T-cell (primary cell): ENCODE data around the gene CUL2. TPM values are rescaled to one million over a fixed set of nuclear protein-coding genes. Genes with fewer than 3 reads are reported as not detected.
"Not testable (repeated sequence)": the region's sequence is repeated elsewhere in the genome, so short reads cannot be mapped to it uniquely, and the experiment has no call there.

Experiments
- ATAC-seq, 4 experiments: fragments of 200-7000 bp in 3 of 4; fragments of 150-1000 bp in 1 of 4; cut with Tn5 transposase; replicated peaks in 1 of 4; 1 replicate in 3 of 4; 2 replicates in 1 of 4; pipeline ENCODE4 v1.10.0; 2021; ENCODE audit warnings: moderate library complexity in 3 of 4, mild to moderate bottlenecking in 2 of 4, moderate number of reproducible peaks in 1 of 4
- CTCF ChIA-PET, 2 donors: fragments of 300-600 bp; sonication (Branson Sonifier 250); formaldehyde crosslinking; loops; one replicate each; lab custom pipeline; 2022; ENCODE audit warnings: antibody characterized with exemption in 2 of 2; lab: Charles Lee
- POLR2A ChIA-PET, 2 donors: fragments of 300-600 bp; sonication (Branson Sonifier 250); formaldehyde crosslinking; loops; one replicate each; lab custom pipeline; 2022; ENCODE audit warnings: antibody characterized with exemption in 2 of 2; lab: Charles Lee
- DNase-seq, 35 experiments: peaks; one replicate each; pipeline versions ENCODE4 v3.0.0 to v3.0.0-alpha.2; 2013 to 2023
- H3K27ac ChIP-seq: one replicate; pipeline ENCODE4 v1.5.1; 2013; ENCODE audit warnings: low read length
- H3K27me3 ChIP-seq, 2 experiments: replicated peaks in 1 of 2; 1 replicate in 1 of 2; 2 replicates in 1 of 2; pipeline versions ENCODE4 v1.6.1 to v1.7.0; 2013; ENCODE audit warnings: low read length in 1 of 2, mixed read lengths in 1 of 2; ENCODE audit not compliant: control insufficient read depth in 2 of 2, insufficient read depth in 2 of 2; ENCODE audit errors: extremely low read depth in 1 of 2
- H3K36me3 ChIP-seq, 2 donors: 1 replicate in 1 of 2; 2 replicates in 1 of 2; pipeline versions ENCODE4 v1.6.1 to v1.7.0; 2013; ENCODE audit warnings: low read length in 1 of 2; ENCODE audit not compliant: control insufficient read depth in 2 of 2, insufficient read depth in 1 of 2; ENCODE audit errors: extremely low read depth in 1 of 2
- H3K4me1 ChIP-seq, 2 experiments: 1 replicate in 1 of 2; 2 replicates in 1 of 2; pipeline versions ENCODE4 v1.6.1 to v1.7.0; 2013; ENCODE audit warnings: low read length in 2 of 2, mixed read lengths in 1 of 2; ENCODE audit not compliant: insufficient read depth in 2 of 2, control insufficient read depth in 1 of 2; ENCODE audit errors: extremely low read depth in 1 of 2
- H3K4me3 ChIP-seq, 2 donors: 1 replicate in 1 of 2; 2 replicates in 1 of 2; pipeline versions ENCODE4 v1.5.1 to v1.7.0; 2013; ENCODE audit warnings: mild to moderate bottlenecking in 2 of 2, low read length in 1 of 2, moderate library complexity in 1 of 2; ENCODE audit not compliant: control insufficient read depth in 1 of 2; ENCODE audit errors: extremely low read depth in 1 of 2
- H3K9me3 ChIP-seq: 2 replicates; pipeline ENCODE4 v1.7.0; 2013
- H3K27ac Mint-ChIP-seq, 2 donors: one replicate each; pipeline ENCODE4 v1.8.0; 2020 to 2021; ENCODE audit warnings: mild to moderate bottlenecking in 2 of 2, mixed read lengths in 2 of 2
- H3K27me3 Mint-ChIP-seq, 2 donors: one replicate each; pipeline ENCODE4 v1.8.0; 2021 to 2022; ENCODE audit warnings: mixed read lengths in 2 of 2
- H3K36me3 Mint-ChIP-seq: one replicate; pipeline ENCODE4 v1.8.0; 2021; ENCODE audit warnings: mixed read lengths
- H3K4me1 Mint-ChIP-seq, 3 donors: one replicate each; pipeline ENCODE4 v1.8.0; 2020 to 2022; ENCODE audit warnings: mixed read lengths in 3 of 3, mild to moderate bottlenecking in 1 of 3
- H3K4me3 Mint-ChIP-seq, 3 donors: one replicate each; pipeline ENCODE4 v1.8.0; 2020 to 2022; ENCODE audit warnings: mild to moderate bottlenecking in 3 of 3, mixed read lengths in 3 of 3, moderate library complexity in 3 of 3
- H3K9me3 Mint-ChIP-seq, 3 donors: one replicate each; pipeline ENCODE4 v1.8.0; 2020 to 2022; ENCODE audit warnings: mixed read lengths in 3 of 3
- WGBS: methylation state at CpG from one replicate; pipeline ENCODE4 v1.1.5; 2013; ENCODE audit warnings: missing lambda C conversion rate; ENCODE audit not compliant: insufficient coverage; 5-methylcytosine and 5-hydroxymethylcytosine counted together
- total RNA-seq, 35 experiments: library from RNA in 6 of 35; stranded (reverse) in 6 of 35; fragments of 120-200 nt in 1 of 35; gene quantifications; one replicate each; pipeline versions ENCODE4 v1.2.1 to v1.2.4 and lab custom pipeline; 2013 to 2026

Gene CUL2
- total RNA-seq, 5 donors from 2014 or later (not counting 1 experiment from before 2014, with no cell fraction given) = 29.5 to 35.6 (median 31.2) TPM

DNA sequence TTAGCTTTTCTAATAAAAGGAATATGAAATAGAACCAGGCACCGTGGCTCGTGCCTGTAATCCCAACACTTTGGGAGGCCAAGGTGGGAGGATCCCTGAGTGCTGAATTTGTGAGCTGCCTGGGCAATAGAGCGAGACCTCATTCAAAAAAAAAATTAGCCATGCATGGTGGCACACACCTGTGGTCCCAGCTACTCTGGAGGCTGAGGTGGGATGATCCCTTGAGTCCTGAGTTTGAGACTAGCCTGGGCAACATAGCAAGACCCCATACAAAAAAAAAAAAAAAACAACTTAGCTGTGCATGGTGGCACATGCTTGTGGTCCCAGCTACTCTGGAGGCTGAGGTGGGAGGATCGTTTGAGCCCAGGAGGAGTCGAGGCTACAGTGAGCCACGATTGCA is 44.9 kb downstream of the CUL2 start:
- H3K4me3 Mint-ChIP-seq, H3K27ac ChIP-seq, H3K4me3 ChIP-seq, ATAC-seq, H3K27me3 ChIP-seq, H3K9me3 Mint-ChIP-seq, CTCF ChIA-PET, DNase-seq, H3K9me3 ChIP-seq, H3K27ac Mint-ChIP-seq, H3K4me1 ChIP-seq, H3K27me3 Mint-ChIP-seq: not testable (repeated sequence)
- peaks cover 6 to 12% (median 8%) of the 10 kb centered on the region in 3 donors for H3K4me1 Mint-ChIP-seq
- POLR2A ChIA-PET = interaction anchor here in 1 of 2 donors (0.6 to 0.7 kb wide), 2 partner anchors 11 to 32 kb away, joined by 3 to 4 read pairs; no protein-coding TSS in a partner anchor
- peaks cover 72% of the 10 kb centered on the region for H3K36me3 Mint-ChIP-seq
- 100% methylated on average over 2 of the region's 6 CpGs for WGBS
- H3K36me3 ChIP-seq = peaks cover 5 to 63% of the 10 kb centered on the region in 2 donors

- DNase-seq (no peak), ATAC-seq (no peak)
- 100% methylated on average over 1 of the region's 4 CpGs for WGBS
- Histone ChIP-seq H3K4me3 (no peak overlapping the region), H3K9me3 (no peaks in the 10 kb centered on the region), H3K36me3 (peaks cover 5 to 56% of the 10 kb centered on the region in 2 donors), H3K27ac (no peak overlapping the region), H3K27me3 (no peaks in the 10 kb centered on the region), H3K4me1 (no peaks in the 10 kb centered on the region)
- ChIA-PET CTCF (no interaction called here), POLR2A (no interaction called here)
- Mint-ChIP-seq H3K27me3 (no peaks in the 10 kb centered on the region), H3K27ac (peak overlapping the region in 1 of 2 donors; percentile 52), H3K4me1 (peaks cover 6 to 7% (median 6%) of the 10 kb centered on the region in 3 donors), H3K9me3 (no peaks in the 10 kb centered on the region), H3K4me3 (no peak overlapping the region), H3K36me3 (peaks cover 65% of the 10 kb centered on the region)
Measured at GRCh38 chr10:35043796-35044344, 46.3 kb downstream of the CUL2 start.

- Mint-ChIP-seq H3K36me3 (peaks cover 57% of the 10 kb centered on the region), H3K27ac (no peak overlapping the region)
Measured at GRCh38 chr10:35042783-35043182, 47.4 kb downstream of the CUL2 start.

GRCh38 chr10:35041502-35041879 is 48.6 kb downstream of the CUL2 start:
- Histone ChIP-seq H3K27me3 (no peaks in the 10 kb centered on the region), H3K4me3 (no peak overlapping the region), H3K9me3 (no peaks in the 10 kb centered on the region), H3K36me3 (peaks cover 5 to 53% of the 10 kb centered on the region in 2 donors), H3K4me1 (no peaks in the 10 kb centered on the region), H3K27ac (no peak overlapping the region)
- no peaks in the 10 kb centered on the region for H3K27me3 Mint-ChIP-seq
- H3K36me3 Mint-ChIP-seq = peaks cover 54% of the 10 kb centered on the region
- 83% methylated on average over 1 of the region's 9 CpGs for WGBS
- ATAC-seq (no peak), DNase-seq (no peak)
- no peak overlapping the region for H3K27ac Mint-ChIP-seq
- H3K4me1 Mint-ChIP-seq = peaks cover 6 to 10% (median 6%) of the 10 kb centered on the region in 3 donors
- POLR2A ChIA-PET = no interaction called here
- H3K4me3 Mint-ChIP-seq = no peak overlapping the region
- H3K9me3 Mint-ChIP-seq = no peaks in the 10 kb centered on the region
- CTCF ChIA-PET = interaction anchor here in 1 of 2 donors (1.1 kb wide), 1 partner anchor 12 kb away, joined by 3 read pairs; no protein-coding TSS in a partner anchor

More at GRCh38 chr10:35042783-35043182, 47.4 kb downstream of the CUL2 start:
- no peaks in the 10 kb centered on the region for H3K9me3 Mint-ChIP-seq
- 100% methylated on average over 2 of the region's 3 CpGs for WGBS
- peaks cover 5 to 47% of the 10 kb centered on the region in 2 donors for H3K36me3 ChIP-seq
- POLR2A ChIA-PET = no interaction called here
- H3K27me3 ChIP-seq = no peaks in the 10 kb centered on the region
- ATAC-seq (no peak), DNase-seq (no peak)
- H3K4me3 Mint-ChIP-seq = no peak overlapping the region
- H3K27ac ChIP-seq = no peak overlapping the region
- no peaks in the 10 kb centered on the region for H3K9me3 ChIP-seq
- H3K4me1 Mint-ChIP-seq = peaks cover 6 to 7% (median 6%) of the 10 kb centered on the region in 3 donors
- CTCF ChIA-PET = interaction anchor here in 1 of 2 donors (0.6 kb wide), 1 partner anchor 14 kb away, joined by 4 read pairs; no protein-coding TSS in a partner anchor
- H3K4me1 ChIP-seq = no peaks in the 10 kb centered on the region
- no peaks in the 10 kb centered on the region for H3K27me3 Mint-ChIP-seq
- H3K4me3 ChIP-seq = no peak overlapping the region

GRCh38 chr10:35040760-35041501 is 49.2 kb downstream of the CUL2 start:
- DNase-seq = no peak
- Mint-ChIP-seq H3K27me3 (no peaks in the 10 kb centered on the region), H3K36me3 (peaks cover 54% of the 10 kb centered on the region), H3K4me1 (peaks cover 2 to 11% (median 3%) of the 10 kb centered on the region in 3 donors), H3K27ac (no peak overlapping the region), H3K4me3 (no peak overlapping the region), H3K9me3 (no peaks in the 10 kb centered on the region)
- Histone ChIP-seq H3K9me3 (no peaks in the 10 kb centered on the region), H3K27me3 (no peaks in the 10 kb centered on the region), H3K36me3 (peaks cover 5 to 56% of the 10 kb centered on the region in 2 donors), H3K4me1 (no peaks in the 10 kb centered on the region), H3K27ac (no peak overlapping the region), H3K4me3 (no peak overlapping the region)
- POLR2A ChIA-PET = no interaction called here
- no peak for ATAC-seq
- CTCF ChIA-PET = interaction anchor here in 1 of 2 donors (1.1 kb wide), 1 partner anchor 12 kb away, joined by 3 read pairs; no protein-coding TSS in a partner anchor
- 96% methylated on average over 6 of the region's 6 CpGs for WGBS

DNA sequence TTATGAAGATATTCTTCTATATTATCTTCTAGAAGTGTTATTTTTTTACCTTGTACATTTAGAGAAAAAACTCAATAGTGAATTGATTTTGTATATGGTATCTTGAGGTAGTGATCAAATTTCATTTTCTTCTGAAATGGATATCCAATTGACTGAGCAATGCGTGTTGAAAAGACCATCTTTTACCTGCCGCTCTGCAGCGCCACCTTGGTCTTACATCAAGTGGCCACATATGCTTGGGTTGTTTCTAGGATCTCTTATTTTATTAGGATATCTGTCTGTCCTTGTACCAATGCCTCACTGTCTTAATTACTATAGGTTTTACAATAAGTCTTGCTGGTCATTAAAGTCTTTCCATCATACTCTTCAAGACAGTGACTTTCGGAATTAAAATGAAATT is 53.0 kb downstream of the CUL2 start:
- Histone ChIP-seq H3K36me3 (peaks cover 3 to 50% of the 10 kb centered on the region in 2 donors), H3K27ac (no peak overlapping the region), H3K4me3 (no peak overlapping the region), H3K4me1 (no peaks in the 10 kb centered on the region), H3K27me3 (no peaks in the 10 kb centered on the region), H3K9me3 (no peaks in the 10 kb centered on the region)
- DNase-seq (no peak), ATAC-seq (no peak)
- Mint-ChIP-seq H3K36me3 (peaks cover 50% of the 10 kb centered on the region), H3K27me3 (no peaks in the 10 kb centered on the region), H3K4me3 (no peak overlapping the region), H3K9me3 (no peaks in the 10 kb centered on the region), H3K27ac (no peak overlapping the region), H3K4me1 (peaks cover 0 to 14% (median 5%) of the 10 kb centered on the region in 3 donors)
- POLR2A ChIA-PET = no interaction called here
- CTCF ChIA-PET = no interaction called here
- WGBS = no CpG with 5 or more reads among the region's 4 CpGs
